ENCODE measurements around the gene PXDN. TPM values are rescaled to one million over a fixed set of nuclear protein-coding genes. Genes with fewer than 3 reads are reported as not detected.

The PXDN gene
- total and polyA plus RNA-seq, 2 of the 13 experiments (the other 11 are each of a cell fraction or from before 2014, with no cell fraction given): not detected

- no peak for ATAC-seq
- POLR2A ChIA-PET: no interaction called here
Measured at GRCh38 chr2:1613078-1613445, 131.3 kb downstream of the PXDN start.

More at GRCh38 chr2:1613078-1613445, 131.3 kb downstream of the PXDN start:
- no peak overlapping the region for H3K27ac ChIP-seq (ENCODE audit: extremely low read length, insufficient read depth, low read length)
- in situ Hi-C loops (cut with HindIII; ENCODE audit: extremely low pct_ligation_motif_present, low pct_unique_long_range_greater_than_20kb) (no loop called here), intact Hi-C loops (cut with micrococcal nuclease; ENCODE audit: unreplicated experiment) (no loop called here)
- no peaks in the 10 kb centered on the region for H3K36me3 ChIP-seq (replicated peaks in 1 of 2; ENCODE audit: control insufficient read depth in 1 of 2, insufficient read depth in 2 of 2, low read length in 2 of 2)
- CTCF ChIA-PET (ENCODE audit: low intra/inter-chr PET ratio, low total read pairs): no interaction called here
- no peak overlapping the region for H3K4me3 ChIP-seq (replicated peaks in 1 of 3; ENCODE audit: insufficient read depth in 1 of 3, low read depth in 2 of 3, low read length in 3 of 3)
- H3K27me3 ChIP-seq (ENCODE audit: control insufficient read depth in 1 of 2, insufficient read depth in 2 of 2, low read length in 2 of 2): peaks cover 6 to 72% of the 10 kb centered on the region in 2 experiments; a peak in 4 of 5 replicates
- no peaks in the 10 kb centered on the region for H3K79me2 ChIP-seq (ENCODE audit: insufficient read depth, low read length)
- H3K9me3 ChIP-seq (ENCODE audit: low read length): no peaks in the 10 kb centered on the region
- H3K4me2 ChIP-seq (ENCODE audit: low read depth, low read length): no peak overlapping the region
- no peak overlapping the region for H3K9ac ChIP-seq (ENCODE audit: insufficient read depth, low read depth, low read length)
- no peak for FAIRE-seq
- TF ChIP-seq ZNF552 (CRISPR knock-in tag; IDR thresholded peaks at IDR 0.05; ENCODE audit: borderline replicate concordance): no peak
- no peak for TF ChIP-seq HES4 (CRISPR knock-in tag; IDR thresholded peaks at IDR 0.05; ENCODE audit: borderline replicate concordance)
- no peak for TF ChIP-seq ZNF546 (CRISPR knock-in tag; conservative IDR thresholded peaks at IDR 0.05)
- TF ChIP-seq ZNF512 (CRISPR knock-in tag; IDR thresholded peaks at IDR 0.05): no peak
- no peak for TF ChIP-seq HOXD1 (CRISPR knock-in tag; IDR thresholded peaks at IDR 0.05)
- TF ChIP-seq SPEN (CRISPR knock-in tag; IDR thresholded peaks at IDR 0.05; ENCODE audit: low read depth): no peak
- no peak for TF ChIP-seq POGZ (CRISPR knock-in tag; IDR thresholded peaks at IDR 0.05)
- TF ChIP-seq SMARCC2 (IDR thresholded peaks at IDR 0.05): no peak
- no peak for TF ChIP-seq ZFX (CRISPR knock-in tag; IDR thresholded peaks at IDR 0.05; ENCODE audit: low read depth)
- no peak for TF ChIP-seq ZNF891 (CRISPR knock-in tag; IDR thresholded peaks at IDR 0.05)
- TF ChIP-seq ZNF333 (CRISPR knock-in tag; IDR thresholded peaks at IDR 0.05; ENCODE audit: borderline replicate concordance): no peak
- no peak for TF ChIP-seq RBAK (CRISPR knock-in tag; IDR thresholded peaks at IDR 0.05)
- no peak for TF ChIP-seq TBX2 (CRISPR knock-in tag; IDR thresholded peaks at IDR 0.05; ENCODE audit: borderline replicate concordance)
- TF ChIP-seq NR2F2 (IDR thresholded peaks at IDR 0.05; ENCODE audit: borderline replicate concordance, low read depth): no peak
- H2AFZ ChIP-seq (ENCODE audit: low read length): no peak overlapping the region
- no peak for DNase-seq (ENCODE audit: low spot score)
- 13% methylated on average over 9 of the region's 9 CpGs for WGBS (ENCODE audit: low lambda C conversion rate)
- no peaks in the 10 kb centered on the region for H3K4me1 ChIP-seq (ENCODE audit: insufficient read depth, low read length)
- no peaks in the 10 kb centered on the region for H4K20me1 ChIP-seq (ENCODE audit: insufficient read depth, low read length)
- no TSS peak for BruUV-seq (replicated peaks)
